UCSD-AML1 (cell line): ENCODE data around the gene HELQ.

Source experiments
- DNase-seq: peaks from one replicate; lab custom pipeline; 2025; ENCODE audit not compliant: unreplicated experiment; lab: John Stamatoyannopoulos, UW

Gene HELQ

GRCh38 chr4:83371235-83371634 lies 84.4 kb downstream of the HELQ start:
- DNase-seq: no peak

DNA sequence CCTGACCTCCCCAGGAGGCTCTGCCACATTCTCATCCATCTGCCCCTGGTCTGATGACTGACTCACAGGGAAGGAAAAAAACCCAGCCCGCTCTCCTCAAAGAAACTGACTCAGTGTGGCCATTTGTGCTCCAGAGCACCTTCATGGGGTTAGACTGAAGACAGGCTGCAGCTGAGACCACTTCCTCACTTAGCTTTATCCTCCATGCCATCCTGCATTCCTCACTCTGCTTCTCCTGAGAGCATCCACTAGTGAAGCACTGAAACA lies 85.0 kb downstream of the HELQ start:
- no peak for DNase-seq

DNA sequence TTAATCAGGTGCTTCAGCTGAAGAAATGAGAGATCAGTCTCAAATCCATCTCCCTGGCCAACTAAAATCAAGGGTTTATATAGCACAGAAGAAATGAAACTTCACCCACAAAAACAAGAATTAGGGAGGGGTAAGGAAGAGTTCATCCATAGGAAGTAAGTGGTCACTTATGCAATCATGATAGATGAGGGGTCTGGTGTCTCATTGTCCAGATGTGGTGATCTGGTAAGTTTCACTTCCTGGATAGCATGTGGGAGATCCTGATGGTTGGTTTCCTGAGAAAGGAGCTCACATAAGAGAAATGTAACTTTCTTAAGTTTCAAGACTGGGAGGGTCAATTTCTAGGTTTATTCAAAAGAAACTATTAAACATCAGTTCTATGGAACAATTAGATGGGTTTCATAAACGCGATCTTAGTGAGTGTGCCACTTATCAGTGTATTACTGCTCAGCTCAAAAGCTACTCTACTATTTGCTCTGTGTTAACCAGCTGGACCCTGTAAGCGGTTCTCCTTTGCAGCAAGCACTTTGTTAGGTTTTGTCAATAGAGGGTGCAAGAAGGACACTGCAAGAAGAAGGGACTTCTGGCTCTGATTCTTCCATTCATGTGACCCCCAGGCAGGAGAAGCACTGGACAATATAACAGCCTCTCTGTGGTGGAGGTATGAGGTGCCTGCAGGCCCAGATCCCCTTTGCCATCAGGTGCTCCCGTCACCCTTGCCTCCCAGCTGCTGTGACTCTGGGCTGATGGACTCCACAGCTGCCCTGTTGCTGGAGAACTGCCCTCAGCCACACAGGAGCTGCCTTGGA lies 85.6 kb downstream of the HELQ start:
- peak; percentile 39 for DNase-seq

DNA sequence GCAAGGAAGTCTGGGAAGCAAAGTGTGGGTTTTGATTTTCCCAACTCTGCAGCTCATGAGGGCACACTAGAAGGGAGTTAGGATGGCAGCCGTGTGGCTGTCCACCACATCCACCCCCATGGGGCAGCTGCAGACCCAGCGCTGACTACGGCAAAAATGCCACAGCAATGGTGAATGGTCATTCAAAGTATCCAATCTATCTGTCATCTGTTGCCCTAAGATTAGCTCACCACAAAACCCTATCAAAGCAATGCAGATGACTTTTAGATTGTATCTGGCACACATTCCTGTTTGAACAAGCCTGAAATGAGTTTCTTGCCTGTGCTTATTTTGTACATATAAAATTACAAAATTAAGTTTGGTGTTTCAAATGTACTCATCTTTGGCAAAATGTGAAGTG lies 91.3 kb downstream of the HELQ start:
- peak; percentile 60 for DNase-seq

DNA sequence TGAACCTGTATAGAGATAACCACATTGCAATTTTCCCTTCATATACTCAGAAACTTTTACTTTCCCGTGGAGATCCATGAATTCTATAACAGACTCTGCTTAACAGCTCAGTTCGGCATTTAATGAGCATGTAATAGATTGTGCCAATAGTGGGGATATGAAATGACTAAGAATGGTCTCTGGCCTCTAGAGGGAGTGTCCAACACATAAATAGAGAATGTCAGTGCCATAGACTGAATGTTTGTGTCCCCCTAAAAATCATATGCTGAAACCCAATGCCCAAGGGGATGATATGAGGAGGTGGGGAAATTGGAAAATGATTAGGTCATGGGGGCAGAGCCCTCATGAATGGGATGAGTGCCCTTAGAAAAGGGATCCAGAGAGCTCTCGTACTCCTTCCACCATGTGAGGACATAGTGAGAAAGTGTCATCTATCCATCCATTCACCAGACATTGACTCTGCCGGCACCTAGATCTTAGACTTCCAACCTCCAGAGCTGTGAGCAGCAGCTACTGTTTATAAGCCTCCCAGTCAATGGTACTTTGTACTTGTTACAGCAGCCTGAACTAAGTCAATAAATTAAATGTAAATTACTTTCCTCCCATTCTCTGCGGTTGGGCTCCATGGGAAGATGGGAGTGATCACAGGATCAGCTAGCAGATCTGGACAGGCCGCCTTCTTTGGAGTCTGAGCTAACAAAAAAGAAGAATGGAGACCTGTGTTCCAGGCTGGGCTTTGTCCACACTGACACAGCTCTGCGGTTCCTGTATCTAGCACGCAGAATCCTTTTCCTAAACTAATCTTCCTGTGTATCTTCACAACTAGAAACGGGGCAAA lies 92.9 kb downstream of the HELQ start:
- DNase-seq: no peak

- peak; percentile 46 for DNase-seq
Measured at GRCh38 chr4:83361416-83362103, 94.1 kb downstream of the HELQ start.

GRCh38 chr4:83360018-83360417 lies 95.6 kb downstream of the HELQ start:
- no peak for DNase-seq

DNA sequence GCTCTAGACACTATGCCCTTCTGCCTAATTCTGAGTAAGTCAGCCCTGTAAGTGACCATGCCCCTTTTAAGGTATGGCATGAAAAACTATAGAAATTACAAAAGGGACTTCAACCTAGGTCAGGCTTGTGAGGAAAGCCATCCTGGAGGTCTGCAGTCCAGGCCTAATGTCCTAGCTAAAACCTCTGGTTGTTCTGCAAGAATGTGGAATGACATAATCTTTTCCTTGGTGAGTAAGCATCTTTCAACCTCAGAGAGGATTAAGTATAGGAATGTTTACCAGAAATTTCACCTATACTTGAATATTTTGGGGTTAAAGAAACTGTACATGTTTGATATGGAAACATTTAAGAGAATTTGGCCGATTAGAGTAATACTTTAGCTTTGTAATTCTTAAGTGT lies 97.2 kb downstream of the HELQ start:
- no peak for DNase-seq
